ENCODE measurements around the gene KCNA3. TPM values are rescaled to one million over a fixed set of nuclear protein-coding genes. Genes with fewer than 3 reads are reported as not detected.

The KCNA3 gene
- total RNA-seq, 2 donors from 2014 or later: 0.20 to 0.27 TPM

DNA sequence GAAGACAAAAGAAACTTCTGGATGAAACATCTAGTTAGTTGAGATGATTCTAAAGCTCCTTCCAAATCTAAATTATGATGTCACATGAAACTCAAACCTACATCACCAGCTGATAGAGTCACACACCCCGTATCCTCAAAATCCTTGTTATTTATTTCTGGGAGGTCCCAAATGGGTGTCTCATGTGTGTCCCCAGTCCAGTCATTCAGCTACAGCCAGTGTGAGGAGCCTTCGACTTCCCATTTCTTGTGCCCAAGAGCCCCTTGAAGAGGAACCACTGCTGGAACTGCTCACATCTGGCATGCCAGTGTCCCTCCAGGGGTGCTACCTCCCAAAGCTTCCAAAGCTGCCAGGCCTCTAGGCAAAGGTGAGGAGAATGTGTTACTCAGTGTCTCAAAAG is 32.5 kb upstream of the KCNA3 start:
- H3K27ac Mint-ChIP-seq: no peak overlapping the region
- H3K36me3 Mint-ChIP-seq (ENCODE audit: low read depth): no peaks in the 10 kb centered on the region
- no peak overlapping the region for H3K4me3 ChIP-seq (ENCODE audit: low read length)

GRCh38 chr1:110706621-110707020 is 31.9 kb upstream of the KCNA3 start:
- Histone ChIP-seq H3K4me3 (ENCODE audit: low read length) (no peak overlapping the region), H3K36me3 (ENCODE audit: control insufficient read depth, insufficient read depth, low read length) (no peaks in the 10 kb centered on the region), H3K27ac (ENCODE audit: low read depth, low read length) (no peak overlapping the region), H3K9me3 (ENCODE audit: control insufficient read depth, low read length) (no peaks in the 10 kb centered on the region), H3K27me3 (ENCODE audit: control insufficient read depth, insufficient read depth, low read length, poor library complexity, severe bottlenecking) (no peaks in the 10 kb centered on the region), H3K4me1 (ENCODE audit: control insufficient read depth, insufficient read depth, low read length) (no peaks in the 10 kb centered on the region), H3K9ac (ENCODE audit: extremely low read depth, low read length, poor library complexity, severe bottlenecking) (no peak overlapping the region)
- Mint-ChIP-seq H3K36me3 (ENCODE audit: low read depth) (no peaks in the 10 kb centered on the region), H3K9me3 (no peaks in the 10 kb centered on the region), H3K27ac (no peak overlapping the region), H3K27me3 (ENCODE audit: insufficient read depth) (peaks cover 4% of the 10 kb centered on the region), H3K4me3 (no peak overlapping the region), H3K4me1 (peaks cover 10% of the 10 kb centered on the region)
- TF ChIP-seq CTCF (conservative IDR thresholded peaks at IDR 0.05): no peak
- no peak for DNase-seq
- 92 to 100% methylated on average over 1 of the region's 1 CpG for WGBS, 2 experiments (ENCODE audit: insufficient coverage in 1 of 2, insufficient read length in 1 of 2)

More for the DNA sequence above, 32.5 kb upstream of the KCNA3 start:
- Mint-ChIP-seq H3K4me1 (peaks cover 10% of the 10 kb centered on the region), H3K27me3 (ENCODE audit: insufficient read depth) (peaks cover 4% of the 10 kb centered on the region), H3K4me3 (no peak overlapping the region), H3K9me3 (no peaks in the 10 kb centered on the region)
- H3K27me3 ChIP-seq (ENCODE audit: control insufficient read depth, insufficient read depth, low read length, poor library complexity, severe bottlenecking): no peaks in the 10 kb centered on the region
- H3K27ac ChIP-seq (ENCODE audit: low read depth, low read length): no peak overlapping the region
- H3K9me3 ChIP-seq (ENCODE audit: control insufficient read depth, low read length): no peaks in the 10 kb centered on the region
- no peaks in the 10 kb centered on the region for H3K4me1 ChIP-seq (ENCODE audit: control insufficient read depth, insufficient read depth, low read length)
- 80 to 94% methylated on average over 2 of the region's 2 CpGs for WGBS, 2 experiments (ENCODE audit: insufficient coverage in 1 of 2, insufficient read length in 1 of 2)
- no peak for TF ChIP-seq CTCF (conservative IDR thresholded peaks at IDR 0.05)
- H3K9ac ChIP-seq (ENCODE audit: extremely low read depth, low read length, poor library complexity, severe bottlenecking): no peak overlapping the region
- no peaks in the 10 kb centered on the region for H3K36me3 ChIP-seq (ENCODE audit: control insufficient read depth, insufficient read depth, low read length)
- no peak for DNase-seq

- H3K4me1 ChIP-seq (ENCODE audit: control insufficient read depth, insufficient read depth, low read length): no peaks in the 10 kb centered on the region
- WGBS, 2 experiments (ENCODE audit: insufficient coverage in 1 of 2, insufficient read length in 1 of 2): 100% methylated on average over 1 of the region's 1 CpG; no CpG with 5 or more reads in 1 of the 2 experiments
- H3K4me3 ChIP-seq (ENCODE audit: low read length): no peak overlapping the region
- Mint-ChIP-seq H3K4me3 (no peak overlapping the region), H3K4me1 (peaks cover 7% of the 10 kb centered on the region), H3K27ac (no peak overlapping the region), H3K36me3 (ENCODE audit: low read depth) (no peaks in the 10 kb centered on the region), H3K9me3 (no peaks in the 10 kb centered on the region), H3K27me3 (ENCODE audit: insufficient read depth) (peaks cover 4% of the 10 kb centered on the region)
- no peaks in the 10 kb centered on the region for H3K27me3 ChIP-seq (ENCODE audit: control insufficient read depth, insufficient read depth, low read length, poor library complexity, severe bottlenecking)
- no peak overlapping the region for H3K27ac ChIP-seq (ENCODE audit: low read depth, low read length)
- no peak for TF ChIP-seq CTCF (conservative IDR thresholded peaks at IDR 0.05)
- no peaks in the 10 kb centered on the region for H3K9me3 ChIP-seq (ENCODE audit: control insufficient read depth, low read length)
- no peak overlapping the region for H3K9ac ChIP-seq (ENCODE audit: extremely low read depth, low read length, poor library complexity, severe bottlenecking)
- H3K36me3 ChIP-seq (ENCODE audit: control insufficient read depth, insufficient read depth, low read length): no peaks in the 10 kb centered on the region
- DNase-seq: no peak
These were observed 27.5 kb upstream of the KCNA3 start for GRCh38 chr1:110702260-110702659.
